GM13976 (cell line): ENCODE results near the gene AZU1.
"Not testable (repeated sequence)": the region's sequence is repeated elsewhere in the genome, so short reads cannot be mapped to it uniquely, and the experiment has no call there.

Source experiments
- DNase-seq: peaks from one replicate; pipeline ENCODE4 v3.0.0; 2012; ENCODE audit warnings: low spot score
- CTCF ChIP-seq: IDR thresholded peaks from 2 replicates; pipeline ENCODE4 v1.5.1; 2012; ENCODE audit warnings: borderline replicate concordance, mild to moderate bottlenecking; ENCODE audit not compliant: insufficient read depth; ENCODE audit errors: extremely low read depth, missing control alignments, control extremely low read depth
- in situ Hi-C: fragments of 300-500 bp; cut with MboI; formaldehyde crosslinking; loops from one replicate; pipeline ENCODE4 v1.12.0; 2022; ENCODE audit warnings: low sequenced_read_pairs, mixed read lengths, inconsistent platforms; ENCODE audit not compliant: unreplicated experiment

Gene AZU1

GRCh38 chr19:829129-829758 lies 1.6 kb downstream of the AZU1 start:
- DNase-seq, result no peak
- TF ChIP-seq CTCF, result no peak
- in situ Hi-C loops, result no loop called here

- in situ Hi-C loops, result no loop called here
- TF ChIP-seq CTCF, result no peak
- DNase-seq, result no peak
These were observed 4.1 kb downstream of the AZU1 start for GRCh38 chr19:831407-832369.

- in situ Hi-C loops, result no loop called here
These were observed 6.6 kb downstream of the AZU1 start for GRCh38 chr19:834216-834615.

GRCh38 chr19:835210-835810 lies 7.7 kb downstream of the AZU1 start:
- DNase-seq, result no peak
- in situ Hi-C loops, result no loop called here
- TF ChIP-seq CTCF, result no peak

More at GRCh38 chr19:834216-834615, 6.6 kb downstream of the AZU1 start:
- DNase-seq, result no peak
- no peak for TF ChIP-seq CTCF

- in situ Hi-C loops, result no loop called here
- no peak for DNase-seq
- no peak for TF ChIP-seq CTCF
These were observed 13.0 kb downstream of the AZU1 start, which contains the start of gene PRTN3 for GRCh38 chr19:840519-841206. Gene PRTN3 (plus strand): TSS chr19:840999. CDS start chr19:841009, 10 bp downstream.

- in situ Hi-C loops, DNase-seq: not testable (repeated sequence)
These were observed 15.2 kb downstream of the AZU1 start for GRCh38 chr19:842802-843179.
